IPS DF 19.7 (cell line): ENCODE measurements around the gene LIPN.

ENCODE experiments used
- DNase-seq: peaks from one replicate; pipeline ENCODE4 v3.0.0-alpha.2; 2013; ENCODE audit warnings: low read depth, low spot score

The LIPN gene

GRCh38 chr10:88786032-88786770 is 26.4 kb downstream of the LIPN start:
- DNase-seq, result no peak

- DNase-seq, result no peak
Measured at GRCh38 chr10:88787463-88787862, 27.6 kb downstream of the LIPN start.

- DNase-seq, result no peak
Measured at GRCh38 chr10:88788924-88789323, 29.1 kb downstream of the LIPN start.

GRCh38 chr10:88791924-88792323 is 32.1 kb downstream of the LIPN start:
- DNase-seq, result peak; percentile 47

DNA sequence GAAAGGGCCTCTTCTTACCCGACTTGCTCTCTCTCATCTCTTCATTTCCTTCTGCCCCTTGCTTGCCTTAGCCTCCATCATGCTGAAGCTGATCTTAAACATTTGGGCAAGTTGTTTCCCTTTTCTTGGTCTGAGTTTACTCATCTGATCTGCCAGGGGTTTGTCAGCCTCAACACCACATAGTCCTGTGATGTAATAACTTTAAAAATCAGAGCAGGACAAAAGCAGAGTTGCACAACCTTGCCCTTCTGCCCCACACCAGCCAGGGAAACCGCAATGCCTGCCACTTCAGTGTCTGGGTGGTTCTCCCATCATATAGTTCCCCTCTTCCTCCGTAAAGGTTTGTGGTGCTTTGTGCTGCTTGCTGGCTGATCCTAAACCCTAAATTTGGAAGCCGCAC is 32.8 kb downstream of the LIPN start:
- no peak for DNase-seq

- DNase-seq, result no peak
Measured at GRCh38 chr10:88793712-88794299, 34.0 kb downstream of the LIPN start.

DNA sequence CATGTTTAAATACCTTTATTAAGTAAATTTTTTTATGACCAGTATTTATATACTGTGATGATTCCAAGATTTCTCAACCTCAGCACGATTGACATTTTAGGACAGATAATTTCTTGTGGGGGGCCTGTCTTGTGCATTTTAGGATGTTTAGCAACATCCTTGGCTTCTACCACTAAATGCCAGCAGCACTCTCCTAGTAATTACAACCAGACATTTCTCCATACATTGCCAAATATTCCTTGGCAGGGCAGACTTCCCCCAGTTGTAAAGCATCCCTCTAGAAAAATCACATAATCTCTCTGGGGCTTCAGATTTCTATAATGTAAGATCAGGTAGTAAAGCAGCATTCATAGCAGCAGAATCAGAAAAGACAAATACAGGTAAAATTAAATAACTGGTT is 34.9 kb downstream of the LIPN start:
- no peak for DNase-seq

DNA sequence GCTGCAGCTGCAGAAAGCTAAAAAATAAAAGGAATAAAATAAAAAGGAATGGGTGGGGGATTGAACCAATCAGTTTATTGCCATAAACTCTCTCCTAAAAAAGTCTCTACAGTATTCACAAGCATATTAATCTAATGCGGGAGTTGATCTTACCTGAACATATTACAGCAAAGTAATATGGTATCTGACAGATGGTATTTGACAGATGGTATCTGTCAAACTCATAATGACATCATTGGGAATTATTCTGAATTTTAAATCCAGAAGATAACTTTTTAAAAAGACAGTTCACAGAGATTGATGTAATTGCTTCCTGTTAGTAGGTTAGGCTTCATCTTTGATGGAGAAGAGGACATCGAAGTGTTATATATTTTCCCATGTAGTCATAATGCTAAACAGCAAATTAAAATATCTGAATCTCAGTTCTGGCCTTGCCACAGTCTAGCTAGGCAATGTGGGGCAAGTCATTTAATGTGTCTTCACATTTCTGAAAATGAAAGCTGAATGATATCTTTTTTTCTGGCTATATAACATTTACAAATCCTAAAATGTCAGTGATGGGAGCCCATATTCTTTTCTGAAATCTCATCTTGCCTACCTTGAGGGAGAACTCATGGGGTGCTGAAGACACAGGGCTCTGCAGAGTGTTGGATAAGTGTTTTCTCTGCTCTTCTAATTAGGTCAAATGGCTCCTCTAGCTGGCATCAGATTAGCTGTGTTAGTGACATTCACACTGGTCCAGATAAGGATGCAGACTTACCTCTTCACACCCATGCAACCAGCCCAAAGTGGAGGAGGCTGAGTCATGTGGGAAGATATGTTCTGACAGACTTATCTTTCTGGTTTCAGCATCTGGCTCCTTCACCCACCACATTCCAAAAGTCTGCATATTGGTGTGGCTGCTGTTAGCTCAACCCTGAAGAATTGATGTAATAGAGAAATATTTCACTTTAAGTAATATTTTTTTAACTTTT is 40.6 kb downstream of the LIPN start:
- DNase-seq, result no peak

DNA sequence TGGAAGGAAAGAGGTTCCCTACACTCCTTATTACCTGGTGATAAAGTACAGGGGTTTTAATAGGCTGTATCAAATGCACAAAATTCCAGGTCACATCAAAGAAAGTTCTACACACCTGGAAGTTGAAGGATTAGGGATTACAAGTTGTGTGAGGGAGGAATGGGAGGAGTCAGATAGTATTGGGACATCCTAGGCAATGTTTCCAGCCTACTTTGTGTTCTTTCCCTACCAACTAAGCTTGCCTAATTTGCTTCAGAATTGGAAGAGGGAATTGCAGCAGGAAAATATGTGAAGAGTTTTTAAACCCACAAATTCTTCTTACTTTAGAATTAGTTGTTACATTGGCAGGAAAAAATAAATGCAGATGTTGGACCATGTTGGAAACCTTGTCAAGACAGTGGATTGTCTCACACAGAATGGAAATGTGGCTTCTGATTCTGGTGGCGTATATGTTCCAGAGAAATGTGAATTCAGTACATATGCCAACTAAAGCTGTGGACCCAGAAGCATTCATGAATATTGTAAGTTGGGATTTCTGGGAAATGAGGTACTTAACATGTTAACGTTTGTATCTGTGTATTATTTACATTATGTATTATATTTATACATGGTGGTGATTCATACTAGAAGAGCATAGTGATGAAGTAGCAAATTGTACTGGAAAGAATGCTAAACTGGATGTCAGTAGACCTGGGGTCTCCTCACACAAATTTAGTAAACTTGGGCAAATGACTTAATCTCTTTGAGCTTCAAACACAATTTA is 42.9 kb downstream of the LIPN start, which contains the start of gene LIPM:
Gene LIPM (plus strand): TSS at position 208 of the 763 bp plus-strand sequence. CDS start 167 bp downstream, at position 375.
- no peak for DNase-seq

GRCh38 chr10:88803641-88804040 is 43.8 kb downstream of the LIPN start:
- DNase-seq, result no peak

DNA sequence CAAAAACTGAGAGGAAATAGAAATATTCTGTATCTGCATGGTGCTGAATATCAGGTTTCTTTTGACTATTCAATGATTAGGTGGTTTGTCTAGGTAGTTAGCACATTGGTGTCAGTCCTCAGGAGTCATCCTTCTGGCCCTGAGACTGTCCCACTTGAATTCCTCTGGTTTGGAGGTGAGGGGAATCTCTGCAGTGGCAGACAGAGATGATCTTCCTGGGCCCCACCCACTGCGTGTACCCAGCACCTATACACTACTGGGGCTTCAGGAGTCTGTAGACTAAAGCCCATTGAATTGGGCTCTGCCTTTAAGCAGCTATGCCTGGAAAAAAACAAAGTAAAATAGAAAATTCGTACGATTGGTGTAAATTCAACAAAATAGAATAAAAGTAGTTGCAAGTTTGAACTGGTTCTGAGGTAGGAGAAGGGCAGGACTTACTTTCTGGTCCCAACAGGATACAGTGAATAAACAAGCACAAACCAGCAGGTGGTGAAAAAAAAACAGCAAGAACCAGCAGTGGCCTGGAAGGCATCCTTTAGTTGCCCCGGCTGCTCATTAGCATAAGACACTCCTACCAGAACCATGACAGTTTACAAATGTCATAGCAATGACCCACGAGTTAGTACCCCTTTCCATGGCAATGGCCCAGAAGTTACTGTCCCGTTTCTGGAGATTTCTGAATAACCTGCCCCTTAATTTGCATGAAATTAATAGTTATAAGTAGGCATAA is 44.4 kb downstream of the LIPN start:
- DNase-seq, result peak; percentile 25

- no peak for DNase-seq
Measured at GRCh38 chr10:88805361-88805760, 45.5 kb downstream of the LIPN start.

GRCh38 chr10:88805924-88806323 is 46.1 kb downstream of the LIPN start:
- DNase-seq, result no peak

DNA sequence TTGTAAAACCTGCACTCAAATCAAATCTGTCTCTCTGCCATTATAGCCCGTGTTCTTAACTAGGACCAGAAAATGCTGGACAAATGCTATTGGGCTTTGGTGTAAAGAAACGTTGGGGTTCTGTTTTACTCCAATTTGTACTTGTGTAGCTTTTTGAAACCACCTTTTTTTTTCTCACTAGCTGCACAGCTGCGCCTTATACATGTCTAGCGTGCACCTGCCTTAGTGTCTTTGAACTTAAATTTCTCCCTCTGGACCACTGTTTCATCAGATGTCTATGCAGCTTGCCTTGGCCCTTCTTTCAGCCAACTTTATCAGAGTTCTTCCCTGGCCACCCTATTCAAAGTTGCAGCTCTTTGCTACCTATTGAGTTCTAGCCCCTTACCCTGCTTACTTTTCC is 49.8 kb downstream of the LIPN start:
- DNase-seq, result no peak

- DNase-seq, result peak; percentile 30
Measured at GRCh38 chr10:88810196-88810961, 50.6 kb downstream of the LIPN start.

DNA sequence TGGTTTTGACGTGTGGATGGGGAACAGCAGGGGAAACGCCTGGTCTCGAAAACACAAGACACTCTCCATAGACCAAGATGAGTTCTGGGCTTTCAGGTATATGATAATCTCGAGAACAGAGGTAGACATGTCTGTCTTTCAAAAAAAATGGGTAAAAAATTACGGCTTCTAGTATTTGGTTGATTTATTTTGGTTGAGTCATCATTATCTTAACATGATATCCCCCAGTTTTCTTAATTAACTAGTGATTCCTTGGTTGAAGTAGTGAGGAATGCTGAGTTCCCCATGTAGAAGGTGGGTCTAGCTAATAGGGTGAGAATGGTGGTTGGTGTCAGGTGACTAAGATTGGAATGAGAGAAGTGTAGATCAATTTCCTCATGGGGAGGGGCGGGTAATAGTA is 53.4 kb downstream of the LIPN start:
- no peak for DNase-seq

- DNase-seq, result no peak
Measured at GRCh38 chr10:88819290-88819689, 59.5 kb downstream of the LIPN start.

DNA sequence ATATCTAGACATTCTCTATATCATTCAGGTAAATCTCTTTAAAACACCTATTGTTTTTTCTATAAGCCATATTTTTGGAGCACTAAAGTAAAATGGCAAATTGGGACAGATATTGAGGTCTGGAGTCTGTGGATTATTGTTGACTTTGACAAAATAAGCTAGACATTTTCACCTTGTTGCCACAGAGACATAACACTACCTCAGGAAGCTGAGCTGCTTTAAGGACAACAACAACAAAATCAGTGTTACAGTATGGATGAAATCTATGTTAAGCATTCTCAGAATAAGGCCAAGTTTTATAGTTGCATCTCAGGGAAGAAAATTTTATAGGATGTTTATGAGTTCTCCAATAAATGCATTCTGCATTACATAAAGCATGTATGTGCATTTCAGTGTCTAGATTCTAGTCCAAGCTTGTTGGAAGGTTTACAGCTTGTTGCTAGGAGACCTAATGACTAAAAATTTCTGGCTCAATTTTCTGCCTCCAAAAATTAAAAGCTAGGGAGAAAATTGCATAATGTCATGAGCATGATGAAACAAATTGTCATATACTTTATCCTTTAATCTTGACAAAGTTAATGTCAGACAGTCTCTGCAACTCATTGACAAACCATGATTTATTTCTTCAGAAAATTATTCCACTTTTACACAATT is 61.1 kb downstream of the LIPN start:
- DNase-seq, result no peak

GRCh38 chr10:88826388-88826787 is 66.6 kb downstream of the LIPN start:
- no peak for DNase-seq

DNA sequence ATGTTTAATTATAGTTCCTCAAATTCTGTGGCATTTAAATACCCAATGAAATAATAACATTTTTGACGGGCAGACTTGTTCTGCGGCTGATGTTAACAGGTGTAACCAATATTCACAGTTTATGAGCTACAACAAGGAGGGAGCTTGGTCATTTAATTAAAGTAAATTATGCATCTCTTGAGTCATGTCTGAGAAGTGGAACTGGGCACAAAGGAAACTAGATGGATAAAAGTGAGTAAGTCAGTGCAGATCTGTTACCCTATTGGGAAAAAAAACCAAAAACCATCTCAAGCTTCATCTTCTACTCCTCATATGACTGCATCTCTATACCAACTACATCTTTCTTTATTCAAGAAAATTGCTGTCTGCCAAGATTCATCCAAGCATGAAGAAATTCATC is 67.9 kb downstream of the LIPN start:
- DNase-seq, result no peak
